Tibial nerve (tissue), 4 donors: ENCODE results near the gene RASAL2. TPM values are rescaled to one million over a fixed set of nuclear protein-coding genes. Genes with fewer than 3 reads are reported as not detected.

Experiments used
- DNase-seq, 2 donors: peaks; one replicate each; pipeline ENCODE4 v3.0.0-alpha.2; 2019; ENCODE audit warnings: low spot score in 2 of 2
- H3K27ac ChIP-seq, 4 donors: fragments of 200-600 bp; sonication (generic) in 3 of 4; one replicate each; pipeline ENCODE4 v1.5.1; 2017 to 2019; ENCODE audit warnings: mild to moderate bottlenecking in 1 of 4
- H3K27me3 ChIP-seq, 2 donors: fragments of 200-600 bp; sonication (generic) in 1 of 2; one replicate each; pipeline versions ENCODE4 v1.5.1 to v1.6.0; 2017 to 2019
- H3K36me3 ChIP-seq, 3 donors: fragments of 200-600 bp; sonication (generic); one replicate each; pipeline ENCODE4 v1.5.1; 2018 to 2019
- H3K4me1 ChIP-seq, 4 donors: fragments of 200-600 bp; sonication (generic) in 3 of 4; one replicate each; pipeline ENCODE4 v1.5.1; 2017 to 2019
- H3K4me3 ChIP-seq, 4 donors: fragments of 200-600 bp; sonication (generic) in 3 of 4; one replicate each; pipeline ENCODE4 v1.5.1; 2017 to 2019; ENCODE audit warnings: mild to moderate bottlenecking in 1 of 4, moderate library complexity in 1 of 4
- H3K9me3 ChIP-seq, 4 donors: fragments of 200-600 bp; sonication (generic) in 3 of 4; one replicate each; pipeline ENCODE4 v1.5.1; 2017 to 2019
- EP300 ChIP-seq, 2 donors: sonication (generic); formaldehyde crosslinking; IDR thresholded peaks; one replicate each; pipeline ENCODE4 v1.6.1; 2017; ENCODE audit warnings: antibody characterized with exemption in 2 of 2, mild to moderate bottlenecking in 1 of 2
- POLR2A ChIP-seq, 2 donors: fragments of 450-650 bp; IDR thresholded peaks; one replicate each; pipeline ENCODE4 v1.6.1; 2017; ENCODE audit warnings: antibody characterized with exemption in 2 of 2, mild to moderate bottlenecking in 2 of 2, moderate library complexity in 2 of 2
- WGBS, 2 donors: methylation state at CpG; one replicate each; pipeline ENCODE4 v1.1.5; 2018; 5-methylcytosine and 5-hydroxymethylcytosine counted together
- total RNA-seq, 4 donors: library from RNA; depleted of rRNA; stranded (reverse); fragments of >200 nt; gene quantifications; one replicate each; pipeline ENCODE4 v1.1.0, GENCODE V29; 2016
- TF ChIP-seq, protein P1 (sequence below), 5 experiments: fragments of 200-600 bp in 3 of 5; fragments of 450-650 bp in 2 of 5; sonication (generic) in 3 of 5; IDR thresholded peaks; one replicate each; pipeline ENCODE4 v1.5.1; 2016 to 2019; ENCODE audit warnings: antibody characterized with exemption in 5 of 5, mild to moderate bottlenecking in 3 of 5, moderate library complexity in 2 of 5

The RASAL2 gene
- total RNA-seq, 4 donors from 2014 or later: 40.5 to 44.8 (median 43.0) TPM

- H3K4me1 ChIP-seq: peaks cover 0 to 53% (median 17%) of the 10 kb centered on the region in 4 donors
- no peaks in the 10 kb centered on the region for H3K9me3 ChIP-seq
- no peak for TF ChIP-seq POLR2A (IDR thresholded peaks at IDR 0.05)
- TF ChIP-seq EP300 (IDR thresholded peaks at IDR 0.05): no peak
- TF ChIP-seq, protein P1, sequence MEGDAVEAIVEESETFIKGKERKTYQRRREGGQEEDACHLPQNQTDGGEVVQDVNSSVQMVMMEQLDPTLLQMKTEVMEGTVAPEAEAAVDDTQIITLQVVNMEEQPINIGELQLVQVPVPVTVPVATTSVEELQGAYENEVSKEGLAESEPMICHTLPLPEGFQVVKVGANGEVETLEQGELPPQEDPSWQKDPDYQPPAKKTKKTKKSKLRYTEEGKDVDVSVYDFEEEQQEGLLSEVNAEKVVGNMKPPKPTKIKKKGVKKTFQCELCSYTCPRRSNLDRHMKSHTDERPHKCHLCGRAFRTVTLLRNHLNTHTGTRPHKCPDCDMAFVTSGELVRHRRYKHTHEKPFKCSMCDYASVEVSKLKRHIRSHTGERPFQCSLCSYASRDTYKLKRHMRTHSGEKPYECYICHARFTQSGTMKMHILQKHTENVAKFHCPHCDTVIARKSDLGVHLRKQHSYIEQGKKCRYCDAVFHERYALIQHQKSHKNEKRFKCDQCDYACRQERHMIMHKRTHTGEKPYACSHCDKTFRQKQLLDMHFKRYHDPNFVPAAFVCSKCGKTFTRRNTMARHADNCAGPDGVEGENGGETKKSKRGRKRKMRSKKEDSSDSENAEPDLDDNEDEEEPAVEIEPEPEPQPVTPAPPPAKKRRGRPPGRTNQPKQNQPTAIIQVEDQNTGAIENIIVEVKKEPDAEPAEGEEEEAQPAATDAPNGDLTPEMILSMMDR (IDR thresholded peaks at IDR 0.05): no peak
- WGBS, 2 donors: 51 to 56% methylated on average over 1 of the region's 1 CpG
- H3K27ac ChIP-seq: peak overlapping the region in 1 of 4 donors; percentile 32
- no peaks in the 10 kb centered on the region for H3K36me3 ChIP-seq
- H3K4me3 ChIP-seq: peak overlapping the region in 1 of 4 donors; percentile 38
- DNase-seq: no peak
- no peaks in the 10 kb centered on the region for H3K27me3 ChIP-seq
Observed at GRCh38 chr1:178339834-178340233, 245.9 kb downstream of the RASAL2 start.

GRCh38 chr1:178341261-178341956, 247.5 kb downstream of the RASAL2 start:
- H3K9me3 ChIP-seq: no peaks in the 10 kb centered on the region
- TF ChIP-seq POLR2A (IDR thresholded peaks at IDR 0.05) (no peak), EP300 (IDR thresholded peaks at IDR 0.05) (no peak)
- TF ChIP-seq, protein P1 (IDR thresholded peaks at IDR 0.05): no peak
- peak overlapping the region in 3 of 4 donors; percentile 5 to 38 (median 20) for H3K4me3 ChIP-seq
- H3K36me3 ChIP-seq: no peaks in the 10 kb centered on the region
- H3K4me1 ChIP-seq: peaks cover 0 to 68% (median 21%) of the 10 kb centered on the region in 4 donors
- no peaks in the 10 kb centered on the region for H3K27me3 ChIP-seq
- DNase-seq: peak in 1 of 2 donors; percentile 13
- H3K27ac ChIP-seq: peak overlapping the region in 3 of 4 donors; percentile 6 to 87 (median 79)
- 21 to 34% methylated on average over 10 of the region's 10 CpGs for WGBS, 2 donors

GRCh38 chr1:178342745-178343144, 248.8 kb downstream of the RASAL2 start:
- Histone ChIP-seq H3K4me3 (peak overlapping the region in 1 of 4 donors; percentile 38), H3K27me3 (no peaks in the 10 kb centered on the region), H3K27ac (peak overlapping the region in 3 of 4 donors; percentile 35 to 87 (median 79)), H3K9me3 (no peaks in the 10 kb centered on the region), H3K4me1 (peaks cover 0 to 68% (median 19%) of the 10 kb centered on the region in 4 donors), H3K36me3 (no peaks in the 10 kb centered on the region)
- TF ChIP-seq EP300 (IDR thresholded peaks at IDR 0.05): no peak
- no peak for TF ChIP-seq POLR2A (IDR thresholded peaks at IDR 0.05)
- TF ChIP-seq, protein P1 (IDR thresholded peaks at IDR 0.05): no peak
- no peak for DNase-seq
- 59 to 68% methylated on average over 2 of the region's 2 CpGs for WGBS, 2 donors

- H3K36me3 ChIP-seq: no peaks in the 10 kb centered on the region
- no peaks in the 10 kb centered on the region for H3K9me3 ChIP-seq
- TF ChIP-seq POLR2A (IDR thresholded peaks at IDR 0.05) (no peak), EP300 (IDR thresholded peaks at IDR 0.05) (peak in 1 of 2 donors; percentile 7)
- TF ChIP-seq, protein P1 (IDR thresholded peaks at IDR 0.05): peak in 4 of 5 experiments; percentile 35 to 59 (median 48)
- peak overlapping the region in 2 of 4 donors; percentile 2 to 3 for H3K4me3 ChIP-seq
- no peak for DNase-seq
- H3K27ac ChIP-seq: peak overlapping the region in 3 of 4 donors; percentile 52 to 87 (median 79)
- WGBS, 2 donors: 9 to 11% methylated on average over 5 of the region's 5 CpGs
- H3K27me3 ChIP-seq: no peaks in the 10 kb centered on the region
- peaks cover 0 to 62% (median 19%) of the 10 kb centered on the region in 4 donors for H3K4me1 ChIP-seq
Observed at GRCh38 chr1:178344513-178345091, 250.7 kb downstream of the RASAL2 start.

GRCh38 chr1:178345238-178345637, 251.3 kb downstream of the RASAL2 start:
- TF ChIP-seq EP300 (IDR thresholded peaks at IDR 0.05): no peak
- TF ChIP-seq, protein P1 (IDR thresholded peaks at IDR 0.05): no peak
- TF ChIP-seq POLR2A (IDR thresholded peaks at IDR 0.05): no peak
- H3K4me3 ChIP-seq: no peak overlapping the region
- no peaks in the 10 kb centered on the region for H3K9me3 ChIP-seq
- no peaks in the 10 kb centered on the region for H3K27me3 ChIP-seq
- H3K36me3 ChIP-seq: no peaks in the 10 kb centered on the region
- peak overlapping the region in 2 of 4 donors; percentile 79 to 87 for H3K27ac ChIP-seq
- no peak for DNase-seq
- WGBS, 2 donors: 83 to 87% methylated on average over 4 of the region's 4 CpGs
- peaks cover 0 to 59% (median 19%) of the 10 kb centered on the region in 4 donors for H3K4me1 ChIP-seq
